Activated T-cell treated with anti-CD3 and anti-CD28 coated beads for 4 hours (primary cell): ENCODE measurements around the gene TBX2.

Experiments used
- DNase-seq: peaks from one replicate; pipeline ENCODE4 v3.0.0-alpha.2; 2020

The TBX2 gene

DNA sequence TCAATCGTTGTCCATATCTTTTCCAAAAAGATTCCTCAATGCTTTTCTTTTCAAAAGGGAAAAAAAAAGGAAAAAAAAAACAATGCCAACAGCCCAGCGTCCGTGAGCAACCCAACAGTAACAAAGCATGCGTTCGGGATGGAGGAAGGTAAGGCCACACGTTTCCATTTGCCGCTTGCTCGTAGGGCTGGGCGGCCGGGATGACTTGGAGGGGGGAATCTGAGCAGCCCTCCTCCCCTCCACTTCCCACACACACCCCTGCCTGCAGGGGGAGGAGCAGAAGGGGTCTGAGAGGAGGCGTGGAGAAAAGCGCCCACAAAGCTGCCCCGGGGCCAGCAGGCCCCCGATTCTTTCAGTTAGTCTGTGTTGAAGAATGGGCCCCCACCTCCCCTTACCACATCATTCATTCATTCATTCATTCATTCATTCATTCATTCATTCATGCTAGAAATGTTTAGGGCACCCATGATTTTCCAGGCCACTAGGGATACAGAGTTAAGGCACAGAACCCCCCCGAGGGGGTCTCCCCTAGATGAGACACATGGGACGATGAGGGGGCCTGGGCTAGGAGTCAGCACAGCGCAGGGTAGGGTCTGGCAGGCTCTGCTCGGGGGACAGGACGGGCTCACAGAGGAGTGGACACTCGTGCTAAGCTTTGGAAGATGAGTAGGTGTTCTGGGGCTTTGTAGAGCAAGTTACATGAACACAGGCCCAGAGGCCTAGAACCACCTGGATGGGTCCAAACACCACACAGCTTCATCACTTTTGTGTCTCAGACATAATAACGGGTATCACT is 10.9 kb upstream of the TBX2 start:
- DNase-seq, result no peak

DNA sequence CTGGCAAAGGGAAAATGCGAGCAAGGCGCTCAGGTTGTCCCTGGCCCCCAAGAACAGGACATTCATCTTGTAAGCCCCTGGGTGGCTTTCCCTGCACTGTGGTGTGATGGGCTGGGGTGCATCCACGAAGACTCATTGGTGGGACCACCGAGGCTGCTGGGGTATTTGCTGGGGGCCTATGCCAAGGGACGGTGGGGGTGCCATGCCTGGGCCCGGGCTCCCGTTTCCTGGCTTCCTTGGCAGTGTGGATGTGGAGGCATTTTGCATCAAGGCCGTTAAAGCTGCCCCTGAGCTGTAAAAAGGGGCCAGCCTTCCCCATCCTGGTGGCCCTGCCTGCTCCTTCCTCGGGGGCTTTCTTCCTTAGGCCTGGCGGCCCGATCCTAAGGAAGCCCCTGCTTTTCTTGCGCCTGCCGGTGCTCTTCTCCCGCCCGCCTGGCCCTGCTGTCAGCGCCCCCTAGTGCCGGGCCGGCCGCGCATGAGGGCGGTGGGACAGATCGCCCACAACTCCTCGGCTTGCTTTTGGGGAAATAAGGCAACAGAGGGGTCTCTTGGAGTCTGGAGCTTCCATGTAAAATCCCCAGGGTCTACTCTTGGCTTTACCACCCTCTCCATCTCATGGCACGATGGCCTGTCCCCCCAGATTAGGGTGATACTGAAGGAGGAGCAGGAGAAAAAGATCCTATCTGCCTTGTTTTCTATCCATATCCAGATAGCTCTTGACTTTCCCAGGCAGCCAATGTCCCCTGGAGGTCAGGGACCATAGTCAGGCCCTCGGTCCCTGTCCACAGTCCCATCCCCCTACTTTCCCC is 9.8 kb upstream of the TBX2 start:
- no peak for DNase-seq

DNA sequence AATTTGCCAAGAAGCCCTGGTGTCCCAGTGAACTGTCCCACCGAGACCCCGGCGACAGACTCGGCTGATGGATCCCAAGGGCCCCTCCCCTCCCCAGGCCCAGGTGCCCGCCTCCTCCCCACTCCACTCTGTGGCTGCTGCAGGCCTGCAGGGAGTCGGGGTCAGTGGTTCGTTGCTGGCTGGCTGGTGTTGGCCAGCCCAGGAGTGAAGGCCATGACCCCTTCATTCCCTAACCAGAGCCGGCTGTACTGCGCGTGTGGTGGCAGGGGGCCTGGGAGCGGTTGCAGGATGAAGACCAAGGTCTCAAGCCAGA is 9.2 kb upstream of the TBX2 start:
- no peak for DNase-seq

DNA sequence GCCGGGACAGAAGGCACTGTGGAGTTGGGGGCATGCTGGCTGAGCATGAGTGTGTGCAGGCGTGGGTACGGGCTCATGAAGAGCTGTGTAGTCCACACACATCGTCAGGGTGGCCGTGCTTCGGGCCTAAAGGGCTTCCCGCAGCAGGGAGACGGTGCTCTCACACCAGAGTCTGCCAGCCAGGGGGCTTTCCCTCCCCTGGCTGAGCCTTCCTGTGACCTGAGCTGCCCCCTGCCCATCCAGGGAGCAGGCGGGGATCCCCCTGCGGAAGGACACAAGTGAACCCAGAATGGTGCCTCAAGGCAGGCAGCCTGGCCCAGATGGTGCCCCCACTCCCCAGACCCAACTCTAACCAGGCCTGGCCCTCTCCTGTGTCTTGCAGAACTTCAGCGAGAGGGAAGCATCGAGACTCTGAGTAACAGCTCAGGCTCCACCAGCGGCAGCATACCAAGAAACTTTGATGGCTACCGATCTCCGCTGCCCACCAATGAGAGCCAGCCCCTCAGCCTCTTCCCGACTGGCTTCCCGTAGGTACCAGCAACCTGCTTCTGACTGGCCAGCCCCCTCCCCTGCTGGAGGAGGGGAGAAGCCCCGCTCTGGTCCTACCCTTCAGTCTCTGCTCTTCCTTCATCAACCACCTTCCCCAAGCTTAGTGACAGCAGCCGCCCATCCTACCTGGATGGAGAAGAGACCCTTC is 7.9 kb upstream of the TBX2 start:
- no peak for DNase-seq

DNA sequence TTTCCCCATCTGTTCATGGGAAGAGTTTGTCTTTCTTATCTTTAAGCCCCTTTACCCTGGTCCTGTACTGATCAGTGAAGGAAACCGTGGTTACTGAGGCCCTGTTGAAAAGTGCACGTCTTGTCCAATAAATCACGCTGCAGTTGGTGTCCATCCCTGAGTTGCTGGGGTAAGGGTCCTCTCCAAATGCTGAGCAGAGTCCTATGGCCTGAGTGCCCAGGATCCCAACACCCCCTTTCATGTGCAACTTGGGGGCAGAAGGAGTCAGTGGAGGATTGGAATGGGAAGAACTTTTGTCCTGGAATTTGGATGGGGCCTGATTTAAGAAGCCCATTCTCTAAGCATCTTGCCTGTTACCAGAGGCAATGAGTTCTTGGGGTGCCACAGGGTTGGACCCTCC is 7.0 kb upstream of the TBX2 start:
- no peak for DNase-seq

DNA sequence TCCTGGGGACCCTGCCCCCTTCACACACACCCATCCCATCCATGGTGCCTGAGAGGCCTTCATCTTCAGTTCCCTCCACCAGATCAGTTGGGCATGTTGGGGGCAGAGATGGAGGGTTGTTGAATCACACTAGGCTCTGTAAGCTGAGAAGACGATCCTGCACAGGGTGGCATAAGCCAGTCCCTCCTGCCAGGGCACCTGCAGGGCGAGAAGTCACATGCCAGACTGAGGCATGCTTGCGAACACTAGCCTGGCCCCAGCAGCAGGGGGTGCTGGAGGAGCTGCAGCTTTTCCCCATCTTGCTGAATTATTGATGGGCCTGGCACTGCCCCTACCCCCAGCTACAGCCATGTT is 6.1 kb upstream of the TBX2 start:
- no peak for DNase-seq

DNA sequence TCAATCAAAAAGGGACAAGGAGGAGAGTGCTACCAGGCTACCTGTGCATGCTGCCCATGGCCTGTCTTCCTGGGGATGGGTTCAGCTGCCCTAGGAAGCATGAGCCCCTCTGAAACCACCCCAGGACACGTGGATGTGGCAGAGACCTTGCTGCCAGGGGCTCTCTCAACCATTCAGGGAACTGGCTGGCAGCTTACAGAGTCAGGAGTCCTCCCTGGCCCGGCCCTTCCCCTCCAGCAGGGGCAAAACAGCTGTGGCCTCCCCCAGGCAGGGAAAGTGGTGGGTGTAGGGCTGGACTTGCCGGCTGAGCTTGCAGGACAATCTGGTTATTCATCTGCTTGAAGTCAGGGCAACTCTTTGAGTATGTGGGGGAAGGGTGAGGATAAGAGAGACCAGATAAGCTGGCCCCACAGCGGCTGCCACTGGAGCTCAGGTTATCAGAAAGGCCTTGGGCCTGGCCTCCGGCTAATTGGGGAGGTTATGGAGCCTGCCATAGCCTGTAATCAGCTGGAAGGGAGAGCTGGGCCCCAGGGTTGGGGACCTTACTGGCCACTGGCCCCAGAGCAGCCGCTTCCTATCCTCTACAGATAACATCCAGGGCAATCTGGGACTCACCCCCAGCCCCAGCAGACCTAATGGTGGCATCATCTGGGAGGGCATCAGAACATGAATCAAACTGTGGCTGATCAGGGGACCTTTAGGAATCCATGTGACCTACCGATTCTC is 5.6 kb upstream of the TBX2 start:
- no peak for DNase-seq

DNA sequence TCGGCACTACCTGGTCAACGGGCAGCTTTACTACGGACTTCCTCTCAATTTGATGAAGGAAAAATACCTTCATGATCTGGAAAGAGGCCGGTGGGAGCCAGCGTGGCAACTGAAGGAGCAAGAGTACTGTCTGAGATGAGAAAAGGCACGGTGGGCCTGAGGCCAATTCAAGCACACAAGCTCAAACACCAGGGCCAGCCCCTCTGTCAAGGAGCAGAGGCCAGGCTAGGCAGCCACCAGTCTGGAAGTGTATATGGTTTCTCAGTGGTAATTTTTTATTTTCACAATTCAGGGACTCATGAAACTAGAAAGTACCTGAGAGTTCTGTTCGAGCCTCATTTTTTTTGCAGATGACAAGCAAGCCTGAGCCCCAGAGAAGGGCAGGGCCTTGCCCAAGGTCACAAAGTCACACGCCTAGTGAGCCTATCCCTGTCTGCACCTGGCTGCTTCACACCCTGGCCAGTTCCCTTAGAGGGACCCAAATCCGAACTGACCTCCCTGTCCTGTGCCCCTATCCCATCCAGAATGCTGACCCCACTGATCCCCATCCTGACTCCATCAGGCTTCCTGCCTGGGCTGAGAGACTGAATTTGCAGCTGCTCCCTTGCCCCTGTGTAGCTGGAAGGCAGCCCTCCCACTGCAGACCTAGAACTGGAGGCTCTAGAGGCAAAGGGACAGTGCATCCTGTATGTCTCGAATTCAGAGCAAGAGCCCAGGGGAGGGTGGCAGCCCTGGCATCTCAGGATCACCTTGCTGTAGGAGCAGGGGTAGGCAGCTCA is 4.8 kb upstream of the TBX2 start:
- DNase-seq, result no peak

DNA sequence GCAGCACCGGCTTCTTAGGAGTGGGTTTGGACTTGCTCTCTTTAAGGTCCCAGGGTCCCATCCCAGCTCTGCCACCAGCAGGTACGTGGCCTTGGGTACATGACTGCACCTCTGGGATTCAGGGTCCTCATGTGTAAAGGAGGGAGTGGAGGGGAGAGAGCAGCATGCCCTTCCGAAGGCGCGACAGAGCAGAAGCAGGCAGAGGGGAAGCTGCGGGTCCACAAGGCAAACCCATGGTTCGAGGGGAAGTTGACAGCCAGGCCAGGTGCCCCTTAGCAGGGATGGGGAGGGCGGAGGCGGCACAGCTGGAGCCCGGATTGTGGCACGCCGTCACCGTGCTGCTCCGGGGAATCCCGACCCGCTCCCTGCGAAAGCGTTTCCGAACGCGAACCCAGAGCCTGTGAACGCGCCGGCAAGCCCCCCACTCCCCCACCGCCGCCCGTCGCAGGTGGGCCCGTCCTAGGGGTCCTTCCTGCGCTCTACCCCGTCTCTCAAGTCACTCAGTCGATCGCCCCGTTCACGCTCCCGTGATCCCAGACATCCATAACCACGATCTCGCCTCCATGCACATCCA is 4.1 kb upstream of the TBX2 start:
- DNase-seq, result no peak

DNA sequence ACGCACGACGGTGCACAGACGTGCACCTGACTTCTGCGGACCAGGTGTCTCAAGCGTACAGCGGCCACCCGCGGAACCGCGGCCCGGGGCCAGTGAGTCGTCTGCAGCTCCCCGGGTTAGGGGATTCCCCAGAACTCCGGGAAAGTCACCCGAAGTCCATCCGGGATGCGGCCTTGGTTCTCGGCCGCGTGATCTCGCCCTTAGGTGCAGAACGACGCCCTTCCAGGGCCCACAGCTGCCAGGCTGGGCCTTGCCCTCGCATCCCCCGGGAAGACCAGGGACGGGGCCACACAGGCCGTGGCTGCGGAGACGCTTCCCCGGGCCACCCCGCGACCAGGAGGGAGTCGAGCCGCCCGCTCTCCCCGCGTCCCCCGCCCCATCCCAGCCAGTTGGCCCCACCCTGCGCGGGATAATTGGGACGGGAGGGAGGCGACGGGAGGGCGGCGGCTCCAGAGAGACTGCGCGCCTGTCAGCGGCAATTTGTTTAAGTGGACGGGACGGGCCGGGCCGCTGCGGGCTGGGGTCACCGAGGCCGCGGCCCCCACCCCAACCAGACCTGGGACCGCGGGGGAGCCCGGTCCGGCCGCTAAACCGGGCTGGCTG is 3.6 kb upstream of the TBX2 start:
- DNase-seq, result no peak

DNA sequence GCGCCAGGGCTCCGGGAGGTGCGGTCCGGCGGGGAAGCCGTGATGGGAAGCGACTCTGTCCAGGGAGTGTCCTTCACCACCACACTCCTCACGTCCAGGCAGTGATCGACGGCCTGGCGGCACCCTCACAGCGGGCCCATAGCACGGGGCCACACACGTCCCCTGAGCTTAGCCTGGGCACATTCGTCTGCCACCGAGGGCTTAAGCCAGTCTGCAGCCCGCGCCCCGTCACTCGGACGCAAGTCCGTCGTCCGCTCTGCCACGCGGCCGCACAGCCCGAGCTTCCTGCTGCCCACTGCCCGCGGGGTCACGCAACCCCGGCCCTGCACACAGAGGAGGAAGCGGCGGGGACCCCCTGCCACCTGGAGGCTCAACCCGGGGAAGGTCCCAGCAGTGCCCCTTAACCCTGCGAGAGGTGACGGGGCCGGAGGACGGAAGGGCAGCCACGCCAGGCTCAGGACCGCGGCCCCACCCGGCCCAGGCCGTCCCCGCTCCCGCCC is 3.0 kb upstream of the TBX2 start:
- DNase-seq, result no peak

DNA sequence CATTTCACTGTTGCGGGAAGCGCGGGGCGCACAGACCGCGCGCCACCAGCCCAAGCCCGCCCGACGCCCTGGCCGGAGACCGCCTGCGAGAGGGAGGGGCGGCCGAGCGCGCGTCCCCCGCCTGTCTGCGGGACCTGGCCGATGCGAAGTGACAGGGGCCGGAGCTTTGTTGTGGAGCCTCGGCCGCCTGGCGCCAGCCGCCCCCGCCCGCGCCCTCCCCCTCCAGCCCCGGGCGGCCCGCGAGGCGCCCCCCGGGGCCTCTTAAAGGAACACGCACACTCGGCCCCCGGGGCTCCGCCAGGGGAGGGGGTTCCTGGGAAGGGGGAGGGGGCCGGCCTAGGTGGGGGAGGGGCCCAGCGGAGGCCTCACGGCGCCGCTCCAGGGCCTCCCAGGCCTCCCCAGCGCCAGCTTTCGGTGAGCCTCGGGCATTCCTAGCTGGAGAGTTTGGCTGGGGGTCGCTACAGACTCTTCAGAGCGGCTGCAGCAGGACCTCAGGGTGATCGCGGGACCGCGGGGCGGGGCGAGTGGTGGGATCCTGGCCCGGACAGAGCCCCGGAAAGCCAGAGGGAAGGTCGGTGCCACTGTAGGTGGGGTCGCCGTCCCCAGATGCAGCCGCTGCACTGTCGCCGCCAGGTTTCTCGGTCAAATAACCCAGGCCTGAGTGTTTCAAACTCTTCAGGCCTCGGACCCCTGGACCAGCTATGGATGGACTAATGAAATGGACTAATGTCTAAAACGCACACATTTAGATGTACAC is 2.4 kb upstream of the TBX2 start:
- DNase-seq, result no peak

DNA sequence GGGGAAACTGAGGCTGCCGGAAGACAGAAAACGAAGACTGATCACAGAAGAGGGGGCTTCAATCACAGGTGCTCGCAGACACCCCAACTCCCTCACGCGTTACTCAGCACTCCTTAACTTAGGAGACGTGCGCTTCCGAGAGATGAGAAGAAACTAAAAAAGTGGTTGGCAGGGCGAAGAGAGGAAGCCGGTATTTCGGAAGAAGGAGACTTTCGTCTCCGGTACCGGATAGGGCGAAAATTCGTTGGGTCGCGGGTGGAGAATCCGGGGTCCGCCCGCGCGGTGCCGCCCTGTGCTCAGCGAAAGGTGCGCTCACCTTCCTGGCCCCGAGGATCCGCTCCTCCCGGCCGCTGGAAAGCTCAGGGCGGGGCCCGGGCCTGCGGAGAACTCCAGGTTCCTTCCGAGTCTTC is 917 bp upstream of the TBX2 start:
- DNase-seq, result no peak

DNA sequence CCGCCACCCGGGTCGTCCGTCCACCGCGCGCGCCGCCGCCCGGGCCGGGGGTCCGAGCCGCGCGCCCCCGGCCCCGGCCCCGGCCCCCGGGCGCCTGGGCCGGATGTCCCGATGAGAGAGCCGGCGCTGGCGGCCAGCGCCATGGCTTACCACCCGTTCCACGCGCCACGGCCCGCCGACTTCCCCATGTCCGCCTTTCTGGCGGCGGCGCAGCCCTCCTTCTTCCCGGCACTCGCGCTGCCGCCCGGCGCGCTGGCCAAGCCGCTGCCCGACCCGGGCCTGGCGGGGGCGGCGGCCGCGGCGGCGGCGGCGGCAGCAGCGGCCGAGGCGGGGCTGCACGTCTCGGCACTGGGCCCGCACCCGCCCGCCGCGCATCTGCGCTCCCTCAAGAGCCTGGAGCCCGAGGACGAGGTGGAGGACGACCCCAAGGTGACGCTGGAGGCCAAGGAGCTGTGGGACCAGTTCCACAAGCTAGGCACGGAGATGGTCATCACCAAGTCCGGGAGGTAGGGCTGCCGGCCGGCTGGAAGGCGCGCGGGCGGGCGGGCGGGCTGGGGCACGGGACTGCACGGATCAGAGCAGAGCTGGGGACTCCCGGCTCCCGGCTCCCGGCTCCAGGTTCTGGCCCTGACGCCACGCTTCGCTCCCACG is 548 bp downstream of the TBX2 start:
- DNase-seq, result no peak

DNA sequence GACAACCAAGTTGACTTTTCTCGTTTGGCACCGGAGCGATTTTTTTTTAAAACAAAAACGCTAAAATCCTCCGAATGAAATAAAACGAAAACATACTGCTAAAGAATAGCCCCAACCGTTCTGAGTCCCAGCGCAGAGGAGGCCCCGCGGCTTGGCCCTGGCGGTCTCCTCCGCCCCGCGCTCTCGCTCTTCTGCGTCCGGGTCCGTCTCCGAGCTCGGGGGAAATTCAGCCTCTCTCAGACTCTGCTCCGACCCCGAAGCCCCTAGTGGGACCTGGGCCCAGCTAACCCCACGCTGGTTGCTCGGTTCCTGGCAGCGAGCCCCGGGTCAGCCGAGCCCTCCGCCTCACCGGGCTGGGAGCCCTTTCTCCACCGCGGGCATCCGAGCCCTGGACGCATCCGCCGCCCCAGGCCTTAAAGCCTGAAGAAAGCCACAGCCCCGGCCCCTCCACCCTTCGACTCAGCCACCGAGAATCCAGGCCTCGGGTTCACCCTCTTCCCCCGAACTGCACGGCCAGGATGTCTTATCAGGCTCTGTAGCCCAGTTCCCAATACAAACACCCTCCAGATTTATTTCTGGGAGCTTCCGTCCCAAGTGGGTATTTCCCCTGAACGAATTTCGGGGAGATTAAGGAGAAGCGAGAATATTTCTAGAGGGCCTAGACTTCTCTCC is 1.2 kb downstream of the TBX2 start:
- no peak for DNase-seq

DNA sequence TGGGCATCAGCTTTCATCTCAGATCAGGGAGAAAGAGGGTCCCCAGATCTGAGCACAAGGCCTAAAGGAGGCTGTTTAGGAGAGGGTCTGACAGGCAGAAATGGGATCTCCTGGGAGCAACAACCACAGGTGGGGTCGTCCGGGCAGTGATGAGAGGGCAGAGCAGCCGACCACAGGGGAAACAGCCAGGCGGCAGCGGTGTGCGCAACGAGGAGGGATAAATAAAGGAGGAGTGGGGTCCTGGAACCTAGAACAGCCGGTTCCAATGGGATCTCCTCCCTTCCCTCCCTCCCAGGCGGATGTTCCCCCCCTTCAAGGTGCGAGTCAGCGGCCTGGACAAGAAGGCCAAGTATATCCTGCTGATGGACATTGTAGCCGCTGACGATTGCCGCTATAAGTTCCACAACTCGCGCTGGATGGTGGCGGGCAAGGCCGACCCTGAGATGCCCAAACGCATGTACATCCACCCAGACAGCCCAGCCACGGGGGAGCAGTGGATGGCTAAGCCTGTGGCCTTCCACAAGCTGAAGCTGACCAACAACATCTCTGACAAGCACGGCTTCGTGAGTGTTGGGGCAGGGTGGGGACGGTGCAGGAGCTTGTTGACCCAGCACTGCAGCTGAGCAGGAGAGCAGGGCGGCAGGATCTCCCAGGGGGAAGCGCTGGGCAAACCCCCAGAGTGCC is 1.9 kb downstream of the TBX2 start:
- no peak for DNase-seq

DNA sequence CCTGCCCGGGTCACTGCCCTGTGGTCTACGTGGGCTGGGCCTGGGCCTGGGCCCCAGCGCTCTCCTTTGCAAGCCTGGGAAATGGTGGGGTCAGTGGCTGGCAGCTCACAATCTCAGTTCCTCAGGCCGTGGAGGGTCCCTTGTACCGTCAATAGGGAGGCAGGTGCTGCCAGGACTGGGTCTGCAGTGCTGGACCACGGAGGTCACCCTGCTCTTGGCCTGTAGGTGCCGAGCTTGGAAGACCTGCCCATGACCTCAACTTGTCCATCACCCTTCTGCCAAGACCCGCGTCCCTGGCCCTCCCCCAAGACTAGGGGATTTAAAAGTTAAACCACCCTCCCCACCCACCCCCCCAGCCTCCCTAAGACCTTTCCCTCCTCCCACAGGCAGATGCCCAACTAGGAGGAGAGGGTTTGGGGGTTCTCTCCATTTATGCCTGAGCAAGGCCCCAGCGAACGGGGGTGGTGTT is 2.5 kb downstream of the TBX2 start:
- DNase-seq, result no peak

DNA sequence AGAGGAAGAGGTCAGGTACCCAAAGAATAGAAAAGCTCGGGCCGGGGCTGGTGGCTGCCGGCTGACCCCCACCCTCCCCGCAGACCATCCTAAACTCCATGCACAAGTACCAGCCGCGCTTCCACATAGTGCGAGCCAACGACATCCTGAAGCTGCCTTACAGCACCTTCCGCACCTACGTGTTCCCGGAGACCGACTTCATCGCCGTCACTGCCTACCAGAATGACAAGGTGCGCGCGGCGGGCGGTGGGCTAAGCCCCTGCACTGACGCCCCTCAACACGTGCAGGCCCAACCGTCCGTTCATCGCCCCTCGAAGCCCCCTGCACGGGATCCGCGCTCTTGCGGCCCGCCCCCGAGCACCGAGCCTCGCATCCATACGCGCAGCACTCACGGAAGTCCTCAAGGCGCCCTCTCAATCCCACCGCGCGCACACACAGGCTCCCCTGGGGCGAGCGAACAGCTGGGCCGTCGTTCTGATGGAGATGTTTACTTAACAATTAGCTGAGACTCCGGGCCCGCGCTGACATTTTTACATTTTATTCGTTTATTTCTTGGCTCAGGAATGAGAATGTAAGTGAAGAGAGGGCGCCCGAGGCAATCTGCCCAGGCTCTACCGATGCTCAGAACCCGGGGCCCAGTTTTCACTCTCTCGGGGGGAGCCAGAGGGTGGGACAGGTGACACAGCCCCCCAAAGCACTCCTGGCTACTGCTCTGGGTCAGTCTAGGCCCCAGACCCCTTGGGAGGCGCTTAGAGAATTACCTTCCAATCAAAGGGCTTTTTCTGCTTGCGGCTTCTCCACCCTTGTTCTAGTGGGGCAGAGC is 3.5 kb downstream of the TBX2 start:
- DNase-seq, result no peak
